Measurements from ENCODE around the gene HOMER1. TPM values are rescaled to one million over a fixed set of nuclear protein-coding genes. Genes with fewer than 3 reads are reported as not detected.

Gene HOMER1
- total RNA-seq, 1 donor from 2014 or later: 2.4 TPM

DNA sequence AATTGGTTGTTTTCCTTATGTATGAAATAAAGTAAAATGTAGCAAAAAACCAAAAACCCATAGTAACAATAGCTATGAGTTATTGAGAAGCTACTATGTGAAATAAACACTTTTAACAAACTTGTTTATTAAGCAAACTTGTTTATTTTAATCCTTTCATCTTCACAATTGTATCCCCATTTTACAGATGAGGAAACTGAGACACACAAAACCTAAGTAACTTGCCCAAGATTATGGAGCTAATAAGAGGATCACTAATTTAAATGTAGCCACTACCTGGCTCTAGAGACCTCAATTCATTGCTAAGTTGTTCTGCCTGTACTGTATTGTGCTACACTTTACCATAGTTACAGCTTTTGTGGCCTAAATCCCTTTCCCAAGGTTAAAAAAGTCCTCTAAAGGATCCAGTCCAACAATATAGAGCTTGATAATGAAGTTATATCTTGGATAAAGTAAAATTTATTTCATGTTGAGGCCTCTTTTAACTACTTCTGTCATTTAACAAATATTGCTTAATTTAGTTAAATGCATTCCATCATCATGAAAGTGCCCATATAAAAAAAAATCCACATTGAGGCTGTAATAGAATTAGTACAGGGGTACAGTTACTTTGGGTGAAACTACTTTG, 22.1 kb downstream of the HOMER1 start:
- intact Hi-C loops (cut with micrococcal nuclease): no loop called here

DNA sequence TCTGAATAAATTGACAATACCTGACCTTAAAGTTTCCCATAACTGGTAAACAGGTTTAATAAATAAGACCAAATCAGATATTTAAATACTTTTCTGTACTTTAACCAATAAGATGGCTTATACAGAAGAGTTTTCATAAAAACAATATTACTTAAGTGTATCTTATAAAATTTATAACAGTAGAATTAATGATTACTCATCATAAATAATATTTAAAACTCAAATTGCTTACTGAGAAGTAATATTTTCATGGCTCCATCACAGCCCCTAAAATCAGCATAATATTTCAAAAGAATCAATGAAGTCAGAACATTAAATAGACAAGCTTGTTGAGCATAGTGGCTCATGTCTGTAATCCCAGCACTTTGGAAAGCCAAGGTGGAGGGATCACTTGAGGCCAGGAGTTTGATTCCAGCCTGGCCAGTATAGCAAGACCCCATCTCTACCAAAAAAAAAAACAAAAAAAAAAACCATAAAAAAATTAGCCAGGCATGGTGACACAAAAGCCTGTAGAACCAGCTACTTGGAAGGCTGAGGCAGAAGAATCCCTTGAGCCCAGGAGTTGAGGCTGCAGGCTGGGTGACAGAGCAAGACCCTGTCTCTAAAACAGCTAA, 23.5 kb downstream of the HOMER1 start:
- intact Hi-C loops (cut with micrococcal nuclease): no loop called here

DNA sequence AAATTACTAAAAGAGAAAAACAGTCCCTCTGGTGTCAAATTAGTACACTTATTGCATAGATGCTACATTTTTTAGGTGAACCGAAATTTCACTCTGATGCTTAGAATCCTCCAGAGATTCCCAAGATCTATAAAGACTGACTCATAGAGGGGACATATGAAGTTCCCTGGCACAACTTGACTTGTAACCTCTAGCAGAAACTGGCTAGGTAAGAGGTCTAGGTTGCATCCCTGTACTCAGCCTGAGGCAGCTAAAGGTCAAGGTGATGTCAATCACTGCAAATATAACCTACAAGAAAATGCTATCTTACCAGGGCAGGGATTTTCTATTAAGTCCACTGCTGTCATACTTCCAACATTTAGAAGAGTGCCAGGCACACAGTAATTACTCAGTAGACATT, 24.2 kb downstream of the HOMER1 start:
- intact Hi-C loops (cut with micrococcal nuclease): no loop called here

DNA sequence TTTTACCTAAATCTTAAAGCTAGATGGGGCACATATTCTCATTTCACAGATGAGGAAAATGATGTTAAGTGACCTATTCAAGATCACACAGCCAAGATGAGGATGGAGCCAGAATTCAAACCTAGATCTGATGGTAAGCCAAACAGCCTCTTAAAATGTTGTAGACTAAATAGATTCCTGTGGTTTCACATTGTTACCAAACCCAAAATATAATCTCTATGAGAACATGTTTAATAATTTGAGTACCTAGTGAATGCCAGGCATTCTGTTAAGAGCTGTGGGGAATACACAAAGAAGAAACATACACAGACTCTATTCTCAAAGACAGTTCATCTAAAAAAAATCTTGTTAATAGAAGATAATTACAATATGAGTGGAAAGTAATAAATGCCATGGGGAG, 25.2 kb downstream of the HOMER1 start:
- intact Hi-C loops (cut with micrococcal nuclease): no loop called here

DNA sequence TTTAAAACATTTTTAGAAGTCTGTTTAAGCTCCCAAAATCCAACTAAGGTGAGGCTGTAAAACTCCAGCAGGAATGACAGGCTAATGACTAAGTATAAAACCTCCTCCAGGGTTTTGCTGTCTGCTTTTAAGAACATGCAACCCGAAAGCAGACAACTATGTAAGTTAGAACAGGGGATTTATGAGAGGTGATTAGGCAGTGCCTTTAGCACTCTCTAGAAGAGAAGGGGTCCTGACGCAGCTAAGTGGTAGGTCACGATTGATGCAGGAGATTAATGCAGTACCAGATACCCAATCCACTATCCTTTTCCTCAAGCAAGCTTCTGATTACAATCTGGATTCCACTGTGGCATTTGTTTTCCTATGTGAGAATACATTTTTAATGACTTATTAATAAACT, 25.9 kb downstream of the HOMER1 start:
- intact Hi-C loops (cut with micrococcal nuclease): no loop called here

DNA sequence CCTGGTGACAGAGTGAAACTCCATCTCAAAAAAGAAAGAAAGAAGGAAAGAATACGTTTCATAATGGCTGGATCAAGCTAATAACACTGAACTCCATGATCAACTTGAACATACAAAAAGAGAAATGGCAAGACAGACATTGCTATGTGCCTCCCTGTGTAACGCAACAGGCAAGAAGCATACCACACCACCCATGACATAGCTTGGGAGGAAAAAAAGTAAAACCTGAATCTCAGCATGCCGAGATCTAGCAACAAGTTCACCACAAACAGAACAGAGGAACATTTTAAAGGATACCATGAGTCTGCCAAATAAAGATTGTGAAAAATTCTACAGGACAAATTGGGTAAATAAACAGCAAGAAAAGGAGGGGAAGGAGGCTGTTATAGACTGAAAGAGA, 26.7 kb downstream of the HOMER1 start:
- intact Hi-C loops (cut with micrococcal nuclease): no loop called here

DNA sequence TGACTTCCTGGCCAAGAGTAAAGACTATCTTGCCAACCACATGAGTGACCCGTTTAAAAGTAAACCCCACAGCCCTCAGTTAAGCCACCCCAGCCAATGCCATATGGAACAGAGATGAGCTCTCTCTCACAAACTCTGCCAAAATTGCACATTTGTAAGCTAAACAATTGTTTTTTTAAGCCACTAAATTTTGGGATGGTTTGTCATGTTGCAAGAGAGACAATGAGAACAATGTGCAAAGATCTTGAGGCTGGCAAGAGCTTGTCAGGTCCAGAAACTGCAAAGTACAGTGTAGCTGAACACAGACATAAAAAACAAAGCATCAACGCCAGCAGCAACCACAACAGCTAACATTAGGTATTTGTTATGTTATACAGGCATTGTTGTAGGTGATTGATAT, 27.8 kb downstream of the HOMER1 start:
- intact Hi-C loops (cut with micrococcal nuclease): no loop called here

DNA sequence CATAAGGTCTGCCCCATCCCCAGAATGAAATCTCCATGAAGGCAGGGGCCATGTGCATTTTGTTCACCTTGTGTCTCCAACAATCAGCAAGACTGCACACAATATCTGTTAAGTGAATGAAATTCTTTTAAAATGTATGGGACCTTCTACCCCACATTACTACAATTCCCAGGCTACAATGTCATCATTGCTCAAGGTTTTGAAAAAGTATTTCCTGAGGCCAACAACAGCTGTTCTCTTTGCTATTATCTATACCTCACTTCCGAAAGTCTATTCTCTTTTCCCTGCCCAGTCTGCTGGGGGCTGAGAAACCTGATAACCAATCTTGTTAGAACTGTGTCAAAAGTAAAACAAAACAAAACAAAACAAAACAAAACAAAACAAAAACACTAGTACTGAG, 29.2 kb downstream of the HOMER1 start:
- intact Hi-C loops (cut with micrococcal nuclease): no loop called here

DNA sequence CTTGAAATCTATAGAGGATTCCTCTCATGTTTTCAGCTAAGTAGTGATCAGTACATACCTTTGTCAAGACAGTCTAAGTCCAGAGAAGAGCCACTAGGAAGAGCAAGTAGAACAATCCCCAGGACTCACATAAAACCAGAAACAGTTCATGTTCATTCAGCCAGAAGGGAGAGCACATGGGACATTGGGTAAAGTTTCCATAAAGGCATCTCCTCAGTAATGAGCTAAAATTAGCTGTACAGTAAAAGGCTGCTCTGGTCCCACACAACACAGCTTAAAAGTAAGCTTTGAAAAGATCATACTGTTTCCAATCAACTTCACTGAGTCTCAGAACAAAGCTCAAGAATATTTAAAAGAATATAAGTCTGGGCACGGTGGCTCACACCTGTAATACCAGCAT, 32.4 kb downstream of the HOMER1 start:
- intact Hi-C loops (cut with micrococcal nuclease): no loop called here

DNA sequence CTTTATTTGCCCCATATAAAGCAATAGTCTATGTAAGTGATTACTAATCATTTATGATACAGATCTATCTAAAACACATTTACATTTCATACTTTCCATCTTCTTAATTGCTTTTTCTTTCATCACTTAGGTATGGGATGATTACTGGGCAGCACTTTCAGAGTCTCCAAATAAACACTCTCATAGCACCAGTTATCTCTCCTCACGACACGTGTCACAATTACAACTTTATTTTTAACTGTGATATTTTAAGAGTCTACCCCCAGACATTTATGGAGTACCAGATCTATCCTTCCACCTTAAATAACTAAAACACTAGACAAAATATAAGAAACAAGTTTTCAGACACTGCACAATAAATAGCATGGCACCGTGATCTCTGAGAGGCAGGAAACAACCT, 32.9 kb downstream of the HOMER1 start:
- intact Hi-C loops (cut with micrococcal nuclease): no loop called here

DNA sequence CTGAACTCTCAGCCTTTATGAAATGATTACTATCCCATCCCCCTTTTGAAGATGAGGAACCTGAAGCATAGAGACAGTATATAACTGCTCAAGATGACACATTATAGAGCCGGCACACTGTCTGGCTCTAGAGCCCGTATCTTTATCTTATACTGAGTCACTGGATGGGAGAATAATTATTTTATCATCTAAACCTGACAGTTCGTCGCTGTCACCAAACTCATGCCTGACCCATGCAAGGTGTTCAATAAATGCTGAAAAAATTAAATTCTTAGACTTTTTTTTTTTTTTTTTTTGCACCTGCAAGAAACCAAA, 38.8 kb downstream of the HOMER1 start:
- intact Hi-C loops (cut with micrococcal nuclease): no loop called here

DNA sequence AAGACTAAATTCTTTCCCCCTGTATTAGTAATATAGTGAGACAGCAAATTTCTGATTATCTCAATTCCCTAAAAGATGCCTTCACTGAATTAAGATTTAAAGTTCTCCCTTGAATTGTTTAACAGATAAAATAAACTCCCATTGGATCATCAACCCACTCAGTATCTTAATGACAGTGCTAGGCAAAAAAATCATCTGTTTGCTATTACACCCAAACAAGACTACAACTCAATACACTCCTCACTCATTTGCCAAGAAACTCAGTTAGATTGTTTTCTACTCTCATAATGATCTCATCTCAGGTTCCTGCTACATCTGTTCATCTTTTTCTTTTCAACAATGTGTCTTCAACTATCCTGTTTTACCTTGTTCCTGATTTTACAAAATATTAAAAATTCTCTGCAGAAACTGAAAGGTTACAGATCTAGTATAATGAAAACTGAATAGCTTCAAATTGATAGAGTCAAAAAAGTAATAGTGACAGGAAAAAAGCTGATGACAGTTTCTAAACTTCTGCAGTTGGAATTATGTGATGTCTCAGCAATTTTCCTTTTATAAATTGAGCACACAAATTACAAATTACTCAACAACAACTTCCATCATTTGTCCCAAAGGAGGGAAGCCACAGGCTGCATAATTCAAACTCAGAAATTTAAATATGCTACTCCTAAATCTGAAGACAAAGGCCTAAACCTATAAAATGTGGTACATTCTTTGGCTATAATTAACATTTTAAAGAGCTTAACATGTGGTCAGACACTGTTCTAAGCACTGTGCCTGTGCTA, 39.4 kb downstream of the HOMER1 start:
- intact Hi-C loops (cut with micrococcal nuclease): no loop called here

DNA sequence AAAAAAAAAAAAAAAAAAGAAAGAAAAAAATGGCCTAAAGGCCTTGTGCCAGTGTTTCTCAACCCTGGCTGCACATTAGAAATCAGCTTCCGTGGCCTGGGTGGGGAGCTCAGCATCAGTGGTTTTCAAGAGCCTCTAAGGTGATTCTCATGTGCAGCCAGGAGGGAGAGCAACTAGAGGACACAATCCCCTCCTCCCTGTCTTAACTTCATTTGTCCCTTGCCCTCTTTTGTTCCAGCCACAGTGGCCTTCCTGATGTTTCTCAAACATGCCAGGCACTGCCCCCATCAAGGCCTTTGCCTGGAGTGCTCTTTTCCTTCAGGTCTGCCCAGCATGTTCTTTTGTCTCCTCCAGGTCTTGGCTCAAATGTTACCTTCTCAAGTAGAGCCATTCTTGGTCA, 42.4 kb downstream of the HOMER1 start:
- intact Hi-C loops (cut with micrococcal nuclease): no loop called here

DNA sequence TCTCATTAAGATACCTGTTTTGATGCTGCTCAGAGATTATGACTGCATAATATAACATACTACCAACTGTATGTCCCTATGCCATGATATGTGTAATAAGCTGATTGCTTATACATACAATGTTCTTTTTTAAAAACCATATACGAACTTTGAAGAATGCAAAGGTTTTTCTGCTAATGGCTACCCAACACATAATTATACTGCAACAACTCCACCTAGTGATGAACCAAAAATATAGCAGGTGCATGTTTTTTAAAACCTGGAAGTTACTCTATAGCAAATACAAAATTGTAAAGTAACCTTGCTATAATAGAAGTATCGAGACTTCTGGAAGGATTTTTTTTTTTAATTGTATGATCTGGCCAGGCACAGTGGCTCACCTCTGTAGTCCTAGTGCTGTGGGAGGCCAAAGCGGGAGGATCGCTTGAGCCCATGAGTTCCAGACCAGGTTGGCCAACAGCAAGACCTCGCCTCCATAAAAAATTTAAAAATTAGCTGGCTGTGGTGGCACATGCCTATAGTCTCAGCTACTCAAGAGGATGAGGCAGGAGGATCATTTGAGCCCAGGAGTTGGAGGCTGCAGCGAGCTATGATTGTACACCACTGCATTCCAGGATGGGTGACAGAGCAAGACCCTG, 49.1 kb downstream of the HOMER1 start:
- intact Hi-C loops (cut with micrococcal nuclease): loop anchor here (1.0 kb wide), 3 partner anchors 230 to 443 kb away; no protein-coding TSS in a partner anchor

DNA sequence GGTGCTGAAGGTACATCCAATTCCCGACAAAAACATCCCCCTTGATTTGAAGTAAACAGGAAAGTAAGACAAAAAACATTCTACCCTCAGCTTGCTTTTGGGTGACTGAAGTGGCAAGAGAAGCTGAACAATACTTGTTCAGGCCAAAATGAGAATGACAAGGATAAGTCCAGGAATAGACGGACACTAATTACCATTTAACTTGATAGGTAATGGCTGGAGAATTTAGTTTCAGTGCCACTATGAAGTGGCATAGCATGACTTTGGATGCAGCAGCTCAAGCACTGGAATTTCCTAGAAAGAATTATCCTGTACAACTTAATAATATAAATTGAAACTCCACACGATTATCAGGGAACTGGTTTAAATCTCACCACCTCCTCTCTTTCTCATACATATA, 49.7 kb downstream of the HOMER1 start:
- intact Hi-C loops (cut with micrococcal nuclease): loop anchor here (1.0 kb wide), 3 partner anchors 229 to 442 kb away; no protein-coding TSS in a partner anchor

DNA sequence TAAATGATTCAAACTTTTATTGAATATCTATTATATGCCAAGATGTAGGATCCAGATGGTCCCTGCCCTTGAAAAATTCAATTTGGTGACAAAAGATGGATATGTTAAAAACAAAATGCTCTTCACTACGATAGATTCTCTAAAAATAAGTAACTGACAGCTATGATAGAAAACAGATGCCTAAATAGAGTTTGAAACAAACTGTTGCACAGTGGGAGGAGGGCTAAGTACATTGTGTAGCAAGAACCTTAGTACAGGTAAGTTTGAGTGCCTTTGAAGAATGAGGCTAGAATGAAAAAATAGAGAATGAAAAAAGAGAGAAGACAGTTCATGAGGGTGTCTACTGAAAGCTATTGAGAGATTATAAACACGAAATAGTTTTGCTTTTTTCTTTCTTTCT, 54.3 kb downstream of the HOMER1 start:
- intact Hi-C loops (cut with micrococcal nuclease): no loop called here

DNA sequence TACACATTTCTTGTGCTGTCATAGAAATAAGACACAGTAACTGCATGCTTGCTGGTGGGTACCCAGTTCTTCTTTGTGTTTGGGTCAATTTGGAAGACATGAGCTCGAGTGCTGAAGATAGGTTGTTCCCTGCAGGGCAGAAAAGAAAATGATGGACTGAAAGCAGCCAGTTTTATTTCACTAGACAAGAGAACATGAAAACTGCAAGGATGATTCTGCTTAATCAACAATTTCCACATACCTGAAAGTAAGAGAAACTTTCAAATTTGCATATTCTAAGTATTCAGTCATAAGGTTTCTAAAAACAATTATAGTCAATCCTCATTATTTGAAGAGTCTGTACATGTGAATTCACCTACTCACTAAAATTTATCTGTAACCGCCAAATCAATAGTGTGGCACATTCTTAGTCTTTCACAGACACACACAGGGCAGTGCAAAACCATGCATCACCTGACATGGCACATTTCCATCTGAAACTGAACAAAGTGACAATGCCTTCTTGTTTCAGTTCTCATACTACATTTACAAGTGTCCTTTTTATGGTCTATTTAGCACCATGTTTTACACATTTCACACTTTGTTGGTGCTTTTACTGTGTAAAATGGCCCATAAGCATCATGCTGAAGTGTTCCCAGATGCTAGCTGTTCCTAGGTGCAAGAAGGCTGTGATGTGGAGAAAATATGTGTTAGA, 56.9 kb downstream of the HOMER1 start:
- intact Hi-C loops (cut with micrococcal nuclease): no loop called here

DNA sequence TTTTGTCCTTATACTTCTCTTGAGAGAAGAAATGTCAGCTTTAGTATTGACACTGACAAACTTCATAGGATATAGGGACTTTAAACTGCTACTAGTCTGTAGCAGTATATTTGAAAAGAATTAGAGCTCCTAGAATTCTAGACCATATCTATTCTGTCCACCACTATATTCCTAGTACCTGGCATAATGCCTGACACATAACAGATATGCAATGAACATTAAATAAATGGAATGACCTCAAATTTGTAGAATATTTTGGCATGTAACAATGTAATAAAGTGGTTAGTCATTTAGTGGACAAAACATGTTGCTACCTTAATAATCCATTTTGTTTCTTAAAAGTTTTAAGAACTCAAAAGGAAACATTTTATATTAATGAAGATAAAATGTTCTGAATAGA, 57.5 kb downstream of the HOMER1 start:
- intact Hi-C loops (cut with micrococcal nuclease): no loop called here

DNA sequence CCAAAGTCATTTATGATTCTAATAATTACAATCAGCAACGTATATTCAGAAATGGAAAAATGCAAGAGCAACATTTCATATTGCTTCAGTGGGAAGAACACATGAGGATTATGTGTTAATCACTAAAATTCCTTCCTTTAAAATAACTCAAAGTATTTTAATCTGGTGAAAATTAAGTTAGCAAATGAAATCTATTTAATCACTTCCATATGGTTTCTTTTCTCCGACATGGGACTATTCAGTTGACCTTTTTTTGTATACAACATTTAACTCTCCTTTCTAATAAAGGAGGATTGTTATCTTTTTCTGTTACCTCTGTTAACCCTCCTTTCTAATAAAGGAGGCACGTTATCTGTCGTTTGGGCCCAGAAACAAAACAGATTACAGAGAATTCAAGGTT, 59.9 kb downstream of the HOMER1 start:
- intact Hi-C loops (cut with micrococcal nuclease): no loop called here

DNA sequence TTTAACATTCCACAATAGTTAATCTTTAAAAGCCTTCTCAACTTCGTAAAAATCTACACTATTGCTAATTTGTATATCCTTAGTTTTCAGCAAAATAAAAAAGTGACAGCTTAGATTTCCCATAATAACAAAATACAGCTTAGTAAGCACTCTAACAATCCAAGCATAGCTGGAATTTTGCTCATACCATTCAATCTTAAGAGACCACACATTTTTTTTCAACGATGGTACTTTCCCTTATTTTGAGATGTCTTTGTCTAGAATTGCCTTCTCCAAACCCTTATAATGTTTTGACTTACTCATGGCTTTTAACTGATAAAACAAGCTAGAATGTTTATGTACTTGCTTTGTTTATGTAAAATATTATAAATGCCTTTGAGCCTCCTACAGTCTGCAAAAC, 65.6 kb downstream of the HOMER1 start:
- intact Hi-C loops (cut with micrococcal nuclease): no loop called here

DNA sequence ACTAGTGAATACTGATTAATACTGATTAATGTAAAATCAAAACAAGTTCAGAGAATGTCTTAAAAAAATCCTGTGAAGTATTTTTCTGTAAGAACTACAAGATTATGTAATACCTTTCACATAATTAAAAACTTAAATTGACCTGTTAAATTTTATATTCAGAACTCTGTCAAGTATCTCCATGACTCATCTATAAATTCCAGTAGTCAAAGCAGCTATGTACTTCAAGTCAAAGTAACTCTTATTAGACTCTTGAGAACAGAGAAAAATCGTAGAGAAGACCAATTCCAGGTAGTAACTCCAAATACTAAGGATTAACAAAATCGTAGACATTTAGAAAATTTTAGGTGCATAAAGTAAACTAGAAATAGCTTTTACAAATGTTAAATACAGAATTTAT, 77.1 kb downstream of the HOMER1 start:
- intact Hi-C loops (cut with micrococcal nuclease): no loop called here

DNA sequence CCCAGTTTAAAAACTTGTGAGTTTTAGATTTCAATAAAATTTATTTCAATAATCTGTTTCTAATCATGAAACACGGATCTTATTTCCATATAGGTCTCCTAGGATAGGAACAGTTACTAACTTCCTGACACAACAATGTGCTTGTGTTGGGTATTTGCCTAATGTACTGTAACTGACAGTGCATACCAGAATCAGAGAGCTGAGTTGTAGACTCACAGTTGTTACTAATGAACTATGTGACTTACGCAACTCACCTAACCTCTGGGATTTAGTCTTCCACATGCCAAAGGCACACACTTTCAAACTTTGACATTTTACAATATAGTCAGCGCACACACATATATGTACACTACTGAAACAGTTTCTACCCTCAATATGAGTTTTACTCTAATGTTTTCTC, 77.7 kb downstream of the HOMER1 start:
- intact Hi-C loops (cut with micrococcal nuclease): no loop called here

All from T-helper 2 cell treated with Interferon-gamma antibody and Interleukin-4, amounts not matched to agents 100 ng/mL and 5 ng/mL, for 36 hours (primary cell).